Type B pancreatic cell (in vitro differentiated cells): ENCODE data around the gene SLC12A7. TPM values are rescaled to one million over a fixed set of nuclear protein-coding genes. Genes with fewer than 3 reads are reported as not detected.

Experiments used
- DNase-seq: peaks from one replicate; pipeline ENCODE4 v3.0.0; 2021; ENCODE audit warnings: mixed read lengths; ENCODE audit not compliant: unreplicated experiment; ENCODE audit errors: extremely low spot score
- H3K27ac Mint-ChIP-seq: 2 replicates; pipeline ENCODE4 v1.8.0; 2021; ENCODE audit warnings: mild to moderate bottlenecking, mixed read lengths
- H3K27me3 Mint-ChIP-seq: 2 replicates; pipeline ENCODE4 v1.8.0; 2021; ENCODE audit warnings: mixed read lengths
- H3K36me3 Mint-ChIP-seq: 2 replicates; pipeline ENCODE4 v1.8.0; 2021; ENCODE audit warnings: mixed read lengths
- H3K4me1 Mint-ChIP-seq: one replicate; pipeline ENCODE4 v1.8.0; 2021; ENCODE audit warnings: mixed read lengths; ENCODE audit not compliant: unreplicated experiment
- H3K4me3 Mint-ChIP-seq: 2 replicates; pipeline ENCODE4 v1.8.0; 2021; ENCODE audit warnings: mild to moderate bottlenecking, mixed read lengths
- H3K9me3 Mint-ChIP-seq: 2 replicates; pipeline ENCODE4 v1.8.0; 2021; ENCODE audit warnings: mixed read lengths
- CTCF ChIP-seq: fragments of 200-600 bp; sonication (generic); conservative IDR thresholded peaks from 2 replicates; pipeline ENCODE4 v1.5.0; 2021; ENCODE audit warnings: antibody characterized with exemption, mild to moderate bottlenecking
- total RNA-seq: library from RNA; stranded (reverse); gene quantifications from 2 replicates; pipeline ENCODE4 v1.2.1, GENCODE V29; 2021; ENCODE audit warnings: low replicate concordance

SLC12A7 gene
- total RNA-seq, 1 donor from 2014 or later = 57.6 TPM

- Mint-ChIP-seq H3K4me1 (no peaks in the 10 kb centered on the region), H3K27me3 (no peaks in the 10 kb centered on the region), H3K36me3 (peaks cover 19% of the 10 kb centered on the region), H3K9me3 (peaks cover 20% of the 10 kb centered on the region), H3K4me3 (no peak overlapping the region), H3K27ac (no peak overlapping the region)
- no peak for DNase-seq
- TF ChIP-seq CTCF = no peak
Measured at GRCh38 chr5:1041225-1042143, 70.4 kb downstream of the SLC12A7 start.

DNA sequence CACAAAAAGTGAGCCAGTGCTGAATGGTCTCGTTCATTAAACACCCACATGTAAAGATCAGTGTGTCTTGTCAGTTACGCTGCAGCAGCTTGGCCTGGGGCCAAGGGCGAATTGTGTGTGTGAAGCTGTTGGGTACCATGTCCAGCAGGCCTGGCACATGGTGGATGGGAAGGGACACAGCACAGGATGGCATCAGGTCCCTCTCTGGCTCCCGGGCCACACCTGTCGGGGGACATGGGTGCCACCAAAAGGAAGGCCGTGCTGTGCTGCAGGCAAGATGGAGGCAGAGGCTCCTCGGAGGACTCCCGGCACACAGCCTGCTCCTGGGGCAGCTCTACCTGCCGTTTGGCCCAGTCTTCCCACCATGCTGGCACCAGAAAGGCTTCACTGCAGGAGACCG, 71.3 kb downstream of the SLC12A7 start:
- no peak for DNase-seq
- TF ChIP-seq CTCF = no peak
- Mint-ChIP-seq H3K27ac (no peak overlapping the region), H3K36me3 (peaks cover 12% of the 10 kb centered on the region), H3K4me1 (no peaks in the 10 kb centered on the region), H3K4me3 (no peak overlapping the region), H3K9me3 (peaks cover 13% of the 10 kb centered on the region), H3K27me3 (no peaks in the 10 kb centered on the region)

GRCh38 chr5:1039706-1040260, 72.1 kb downstream of the SLC12A7 start:
- TF ChIP-seq CTCF = no peak
- Mint-ChIP-seq H3K36me3 (peaks cover 17% of the 10 kb centered on the region), H3K4me3 (no peak overlapping the region), H3K9me3 (peaks cover 13% of the 10 kb centered on the region), H3K27ac (no peak overlapping the region), H3K4me1 (no peaks in the 10 kb centered on the region), H3K27me3 (no peaks in the 10 kb centered on the region)
- no peak for DNase-seq

- TF ChIP-seq CTCF = no peak
- DNase-seq = no peak
- H3K36me3 Mint-ChIP-seq = peaks cover 17% of the 10 kb centered on the region
- no peak overlapping the region for H3K4me3 Mint-ChIP-seq
- peaks cover 9% of the 10 kb centered on the region for H3K9me3 Mint-ChIP-seq
- no peaks in the 10 kb centered on the region for H3K27me3 Mint-ChIP-seq
- H3K27ac Mint-ChIP-seq = no peak overlapping the region
- H3K4me1 Mint-ChIP-seq = no peaks in the 10 kb centered on the region
Measured at GRCh38 chr5:1039210-1039548, 72.7 kb downstream of the SLC12A7 start.

DNA sequence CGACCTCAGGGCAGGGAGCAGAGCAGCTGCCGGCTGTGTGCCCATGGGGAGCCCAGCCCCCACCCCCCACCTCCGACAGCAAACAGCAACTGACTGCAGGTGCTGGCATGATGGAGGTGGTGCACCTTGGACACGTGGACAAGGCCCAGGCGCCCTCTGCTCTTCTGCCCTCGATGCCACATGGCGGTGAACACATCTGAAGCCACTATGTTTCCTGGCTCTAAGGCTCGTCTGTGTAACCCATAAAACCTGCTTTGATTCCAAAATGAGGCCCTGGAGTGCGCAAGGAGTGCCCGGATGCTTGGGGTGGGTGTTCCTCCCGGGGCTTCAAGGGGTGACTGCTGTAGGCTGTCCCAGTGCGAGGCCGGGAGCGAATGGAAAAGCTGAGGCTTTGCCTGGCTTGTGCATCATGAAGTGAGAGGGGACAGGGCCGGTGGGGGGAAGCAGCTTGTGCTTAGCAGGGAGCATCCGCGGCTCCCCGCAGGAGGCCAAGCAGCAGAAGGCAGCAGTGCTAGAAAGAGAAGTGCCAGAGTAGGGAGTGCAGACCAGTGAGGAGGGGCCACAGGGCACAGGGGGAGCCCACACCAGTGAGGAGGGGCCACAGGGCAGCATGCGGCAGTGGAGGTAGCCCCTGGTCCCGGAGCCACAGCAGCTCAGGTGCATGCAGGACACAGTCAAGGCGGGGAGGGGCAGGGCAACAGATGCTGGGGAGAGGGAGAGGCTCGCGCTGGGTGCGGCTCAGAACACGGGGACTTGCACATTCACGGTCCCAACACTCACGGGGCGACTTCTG, 73.2 kb downstream of the SLC12A7 start:
- Mint-ChIP-seq H3K27ac (no peak overlapping the region), H3K9me3 (peaks cover 9% of the 10 kb centered on the region), H3K27me3 (no peaks in the 10 kb centered on the region), H3K4me3 (no peak overlapping the region), H3K36me3 (peaks cover 17% of the 10 kb centered on the region), H3K4me1 (no peaks in the 10 kb centered on the region)
- no peak for TF ChIP-seq CTCF
- no peak for DNase-seq
